Vagina (tissue), 2 donors: ENCODE results near the gene CLASRP. TPM values are rescaled to one million over a fixed set of nuclear protein-coding genes. Genes with fewer than 3 reads are reported as not detected.

Experiments
- DNase-seq, 2 donors: peaks; one replicate each; pipeline ENCODE4 v3.0.0-alpha.2; 2017; ENCODE audit errors: extremely low spot score in 2 of 2
- H3K27ac ChIP-seq: fragments of 200-600 bp; sonication (generic); one replicate; pipeline ENCODE4 v1.5.1; 2019
- H3K27me3 ChIP-seq: fragments of 200-600 bp; sonication (generic); one replicate; pipeline ENCODE4 v1.5.1; 2019
- H3K36me3 ChIP-seq, 2 donors: fragments of 200-600 bp; sonication (generic); one replicate each; pipeline ENCODE4 v1.5.1; 2017 to 2019
- H3K4me1 ChIP-seq: fragments of 200-600 bp; sonication (generic); one replicate; pipeline ENCODE4 v1.5.1; 2019
- H3K4me3 ChIP-seq, 2 donors: fragments of 200-600 bp; sonication (generic); 1 replicate in 1 of 2; 2 replicates in 1 of 2; pipeline ENCODE4 v1.5.1; 2016 to 2019
- H3K9me3 ChIP-seq: fragments of 200-600 bp; sonication (generic); one replicate; pipeline ENCODE4 v1.5.1; 2019
- POLR2A ChIP-seq, 2 donors: fragments of 450-650 bp; IDR thresholded peaks; one replicate each; pipeline ENCODE4 v1.6.1; 2017; ENCODE audit warnings: antibody characterized with exemption in 2 of 2, mild to moderate bottlenecking in 2 of 2, moderate library complexity in 2 of 2
- POLR2AphosphoS5 ChIP-seq, 2 donors: sonication (generic); formaldehyde crosslinking; IDR thresholded peaks; one replicate each; pipeline ENCODE4 v1.9.0; 2017; ENCODE audit warnings: antibody characterized with exemption in 2 of 2, mild to moderate bottlenecking in 2 of 2, low read depth in 1 of 2; ENCODE audit not compliant: insufficient read depth in 1 of 2
- intact Hi-C: fragments of 100-400 bp; cut with DNase I; formaldehyde crosslinking; loops from one replicate; pipeline ENCODE4 v1.15.1; 2023
- total RNA-seq: library from RNA; depleted of rRNA; stranded (reverse); fragments of >200 nt; gene quantifications from one replicate; pipeline ENCODE4 v1.2.3, GENCODE V29; 2016
- TF ChIP-seq, protein P1 (sequence below), 3 experiments: fragments of 450-650 bp in 2 of 3; fragments of 200-600 bp in 1 of 3; sonication (generic) in 1 of 3; IDR thresholded peaks; one replicate each; pipeline ENCODE4 v1.5.1; 2017 to 2019; ENCODE audit warnings: antibody characterized with exemption in 3 of 3, mild to moderate bottlenecking in 2 of 3, moderate library complexity in 2 of 3

The CLASRP gene
- total RNA-seq, 1 donor from 2014 or later = 93.5 TPM

DNA sequence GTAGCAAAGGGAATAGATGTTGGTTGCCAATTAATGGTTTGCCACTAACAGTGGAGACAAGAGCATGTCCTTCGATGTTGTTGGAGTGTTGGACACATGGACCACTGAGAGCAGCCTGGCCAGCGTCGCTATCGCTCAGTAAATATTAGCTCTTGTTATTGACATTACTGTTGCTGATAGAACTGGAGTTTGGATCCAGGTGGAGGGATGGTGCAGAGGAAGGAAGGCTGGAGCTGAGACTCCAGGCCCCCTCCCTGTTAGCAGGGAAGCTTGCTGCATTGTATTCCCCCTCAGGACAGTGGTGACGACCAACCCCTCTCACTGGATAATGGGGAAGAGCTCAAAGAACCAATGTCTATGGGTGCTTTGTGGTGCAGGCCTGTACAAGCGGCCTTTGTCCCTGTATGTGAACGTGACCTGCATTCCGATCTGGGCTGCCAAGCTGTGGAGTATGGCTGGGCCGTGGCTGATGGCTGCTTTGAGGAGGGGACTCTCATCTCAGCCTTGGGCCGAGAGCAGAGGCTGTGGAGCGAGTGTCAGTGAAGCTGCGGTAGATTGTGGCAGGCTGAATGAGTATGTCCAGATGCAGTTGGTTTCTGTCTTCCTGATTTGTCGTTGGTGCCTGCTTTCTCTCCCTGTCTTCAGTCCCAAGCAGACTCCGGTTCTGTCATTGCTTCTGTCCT is 7.0 kb downstream of the CLASRP start:
- H3K36me3 ChIP-seq = peaks cover 0 to 33% of the 10 kb centered on the region in 2 donors
- TF ChIP-seq POLR2A (IDR thresholded peaks at IDR 0.05) = no peak
- TF ChIP-seq, protein P1, sequence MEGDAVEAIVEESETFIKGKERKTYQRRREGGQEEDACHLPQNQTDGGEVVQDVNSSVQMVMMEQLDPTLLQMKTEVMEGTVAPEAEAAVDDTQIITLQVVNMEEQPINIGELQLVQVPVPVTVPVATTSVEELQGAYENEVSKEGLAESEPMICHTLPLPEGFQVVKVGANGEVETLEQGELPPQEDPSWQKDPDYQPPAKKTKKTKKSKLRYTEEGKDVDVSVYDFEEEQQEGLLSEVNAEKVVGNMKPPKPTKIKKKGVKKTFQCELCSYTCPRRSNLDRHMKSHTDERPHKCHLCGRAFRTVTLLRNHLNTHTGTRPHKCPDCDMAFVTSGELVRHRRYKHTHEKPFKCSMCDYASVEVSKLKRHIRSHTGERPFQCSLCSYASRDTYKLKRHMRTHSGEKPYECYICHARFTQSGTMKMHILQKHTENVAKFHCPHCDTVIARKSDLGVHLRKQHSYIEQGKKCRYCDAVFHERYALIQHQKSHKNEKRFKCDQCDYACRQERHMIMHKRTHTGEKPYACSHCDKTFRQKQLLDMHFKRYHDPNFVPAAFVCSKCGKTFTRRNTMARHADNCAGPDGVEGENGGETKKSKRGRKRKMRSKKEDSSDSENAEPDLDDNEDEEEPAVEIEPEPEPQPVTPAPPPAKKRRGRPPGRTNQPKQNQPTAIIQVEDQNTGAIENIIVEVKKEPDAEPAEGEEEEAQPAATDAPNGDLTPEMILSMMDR (IDR thresholded peaks at IDR 0.05) = no peak
- no peak for TF ChIP-seq POLR2AphosphoS5 (IDR thresholded peaks at IDR 0.05; ENCODE audit: insufficient read depth in 1 of 2, low read depth in 1 of 2)
- no peak for DNase-seq
- no peaks in the 10 kb centered on the region for H3K27me3 ChIP-seq
- peaks cover 76% of the 10 kb centered on the region for H3K4me1 ChIP-seq
- no peak overlapping the region for H3K27ac ChIP-seq
- H3K4me3 ChIP-seq = no peak overlapping the region
- intact Hi-C loops = no loop called here
- H3K9me3 ChIP-seq = no peaks in the 10 kb centered on the region

DNA sequence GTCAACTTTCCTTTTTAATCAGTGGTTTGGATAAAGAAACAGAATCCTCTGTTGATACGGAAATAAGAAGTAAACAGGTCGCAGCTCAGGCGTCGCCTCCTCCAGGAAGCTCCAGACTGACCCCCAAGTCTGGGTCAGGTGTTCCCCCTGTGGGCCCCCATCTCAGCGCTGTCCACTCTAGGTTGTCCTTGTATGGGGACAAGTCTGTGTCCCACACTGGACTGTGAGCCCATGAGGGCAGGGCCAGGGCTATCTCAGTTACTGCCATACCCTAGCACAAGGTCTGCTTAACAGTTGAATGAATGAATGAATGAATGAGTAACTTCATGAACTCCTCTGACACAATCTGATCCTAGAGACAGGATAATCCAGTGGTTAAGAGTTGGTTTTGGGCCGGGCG is 7.5 kb downstream of the CLASRP start:
- Histone ChIP-seq H3K27me3 (no peaks in the 10 kb centered on the region), H3K27ac (no peak overlapping the region), H3K9me3 (no peaks in the 10 kb centered on the region), H3K36me3 (peaks cover 0 to 28% of the 10 kb centered on the region in 2 donors), H3K4me1 (peaks cover 74% of the 10 kb centered on the region), H3K4me3 (no peak overlapping the region)
- DNase-seq = no peak
- TF ChIP-seq POLR2AphosphoS5 (IDR thresholded peaks at IDR 0.05; ENCODE audit: insufficient read depth in 1 of 2, low read depth in 1 of 2) (no peak), POLR2A (IDR thresholded peaks at IDR 0.05) (no peak)
- TF ChIP-seq, protein P1 (IDR thresholded peaks at IDR 0.05) = no peak
- intact Hi-C loops = no loop called here

DNA sequence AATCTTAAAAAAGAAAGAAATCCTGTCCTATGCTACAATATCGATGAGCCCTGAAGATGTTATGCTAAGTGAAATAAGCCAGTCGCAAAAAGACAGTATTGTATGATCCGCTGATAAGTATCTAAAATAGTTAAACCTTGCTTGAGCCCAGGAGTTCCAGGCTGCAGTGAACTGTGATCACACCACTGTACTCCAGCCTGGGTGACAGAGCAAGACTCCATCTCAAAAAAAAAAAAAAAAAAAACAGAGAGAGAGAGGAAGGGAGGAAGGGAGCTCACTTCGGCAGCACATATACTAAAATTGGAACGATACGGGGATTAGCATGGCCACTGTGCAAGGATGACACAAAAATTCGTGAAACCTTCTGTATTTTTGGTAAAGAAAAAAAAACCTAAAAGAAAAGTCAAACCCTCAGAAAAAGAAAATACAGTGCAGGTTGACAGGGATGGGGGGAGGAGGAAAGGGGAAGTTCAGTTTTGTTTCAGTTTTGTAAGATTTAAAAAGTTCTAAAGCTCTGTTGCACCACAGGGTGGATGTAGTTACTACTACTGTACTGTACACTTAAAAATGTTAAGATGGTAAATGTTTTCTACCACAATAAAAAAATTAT is 8.4 kb downstream of the CLASRP start:
- intact Hi-C loops = no loop called here
- TF ChIP-seq POLR2A (IDR thresholded peaks at IDR 0.05) = no peak
- TF ChIP-seq POLR2AphosphoS5 (IDR thresholded peaks at IDR 0.05; ENCODE audit: insufficient read depth in 1 of 2, low read depth in 1 of 2) = no peak
- TF ChIP-seq, protein P1 (IDR thresholded peaks at IDR 0.05) = no peak
- peaks cover 0 to 25% of the 10 kb centered on the region in 2 donors for H3K36me3 ChIP-seq
- H3K9me3 ChIP-seq = no peaks in the 10 kb centered on the region
- no peak overlapping the region for H3K4me3 ChIP-seq
- H3K27ac ChIP-seq = no peak overlapping the region
- H3K27me3 ChIP-seq = no peaks in the 10 kb centered on the region
- no peak for DNase-seq
- H3K4me1 ChIP-seq = peaks cover 74% of the 10 kb centered on the region

DNA sequence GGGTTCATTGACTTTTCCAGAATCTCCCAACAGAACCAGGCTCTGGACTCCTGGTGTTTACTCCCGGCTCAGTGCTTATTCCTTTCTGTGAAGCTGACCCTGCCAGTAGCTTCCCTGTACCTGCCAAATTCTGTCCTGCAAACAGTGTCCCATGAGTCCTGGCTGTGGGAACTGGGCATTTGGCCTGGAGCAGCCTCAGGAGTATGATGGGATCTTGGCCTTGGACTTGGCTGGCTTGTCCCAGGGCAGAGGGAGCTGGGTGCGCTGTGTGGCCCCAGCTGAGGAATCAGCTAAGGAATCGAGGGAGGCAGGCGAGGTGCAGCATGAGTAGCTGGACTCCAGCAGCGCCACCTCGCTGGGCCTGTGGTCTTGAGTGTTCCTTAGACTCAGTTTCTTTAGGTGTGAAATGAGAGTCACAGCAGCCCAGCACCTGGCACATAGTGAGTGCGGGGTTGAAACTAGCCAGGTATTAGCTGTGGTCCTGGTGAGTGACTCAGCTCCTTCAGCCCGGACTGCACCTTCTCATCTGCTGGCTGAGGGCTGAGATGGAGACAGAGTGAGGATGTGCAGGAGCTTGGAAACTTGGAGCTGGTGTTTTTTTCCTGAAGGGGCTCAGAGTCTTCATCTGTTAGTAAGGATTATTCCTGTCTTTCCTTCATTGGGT is 10.4 kb downstream of the CLASRP start:
- intact Hi-C loops = no loop called here
- Histone ChIP-seq H3K4me1 (peaks cover 66% of the 10 kb centered on the region), H3K36me3 (peaks cover 0 to 31% of the 10 kb centered on the region in 2 donors), H3K27ac (no peak overlapping the region), H3K9me3 (no peaks in the 10 kb centered on the region), H3K27me3 (no peaks in the 10 kb centered on the region), H3K4me3 (no peak overlapping the region)
- DNase-seq = no peak
- TF ChIP-seq, protein P1 (IDR thresholded peaks at IDR 0.05) = no peak
- TF ChIP-seq POLR2A (IDR thresholded peaks at IDR 0.05) = no peak
- TF ChIP-seq POLR2AphosphoS5 (IDR thresholded peaks at IDR 0.05; ENCODE audit: insufficient read depth in 1 of 2, low read depth in 1 of 2) = no peak
